GM12878 (cell line): ENCODE results near the gene MAGI3. TPM values are rescaled to one million over a fixed set of nuclear protein-coding genes. Genes with fewer than 3 reads are reported as not detected.

Experiments used
- ATAC-seq: fragments of 200-7000 bp; cut with Tn5 transposase; 3 replicates; pipeline ENCODE4 v1.9.1; 2020; ENCODE audit warnings: mild to moderate bottlenecking, moderate library complexity
- BruUV-seq: library from RNA; stranded (reverse); fragments of 400-500 nt; replicated peaks from 2 replicates; lab custom pipeline; 2021; lab: Mats Ljungman, UMichigan
- CTCF ChIA-PET: fragments of 300-600 bp; sonication (Branson Sonifier 250); formaldehyde crosslinking; extraction: SDS; loops from one replicate; lab custom pipeline; 2021; ENCODE audit warnings: inconsistent platforms; lab: Yijun Ruan, JAX
- POLR2A ChIA-PET: fragments of 350-600 bp; formaldehyde crosslinking; extraction: SDS; loops from one replicate; lab custom pipeline; 2021; ENCODE audit warnings: inconsistent platforms; lab: Charles Lee
- RAD21 ChIA-PET: fragments of 300-600 bp; sonication (Branson Sonifier 250); formaldehyde crosslinking; loops from one replicate; lab custom pipeline; 2023; ENCODE audit warnings: antibody characterized with exemption; ENCODE audit not compliant: unreplicated experiment; lab: Charles Lee
- SMC1A ChIA-PET: fragments of 300-600 bp; sonication (Branson Sonifier 250); formaldehyde crosslinking; loops from one replicate; lab custom pipeline; 2023; ENCODE audit not compliant: unreplicated experiment, uncharacterized antibody; lab: Charles Lee
- DNase-seq: peaks from one replicate; pipeline ENCODE4 v3.0.0-alpha.2; 2011; ENCODE audit warnings: low read depth, low spot score
- FAIRE-seq: peaks from 3 replicates; lab custom pipeline; 2011; peaks lifted over from hg19 to GRCh38; lab: Jason Lieb, UNC
- H2AFZ ChIP-seq: 2 replicates; pipeline ENCODE4 v1.6.0; 2011; ENCODE audit warnings: low read depth, low read length, control low read depth; ENCODE audit not compliant: control insufficient read depth
- H3K27ac ChIP-seq: 2 replicates; pipeline ENCODE4 v1.5.1; 2011; ENCODE audit warnings: control low read depth; ENCODE audit not compliant: control insufficient read depth, insufficient read depth
- H3K27me3 ChIP-seq, 2 experiments: replicated peaks in 1 of 2; 2 replicates each; pipeline versions ENCODE4 v1.6.0 to v1.6.1; 2011; ENCODE audit warnings: low read length in 1 of 2; ENCODE audit not compliant: control insufficient read depth in 2 of 2, insufficient read depth in 2 of 2
- H3K36me3 ChIP-seq, 2 experiments: 2 replicates each; pipeline ENCODE4 v1.5.1; 2011; ENCODE audit warnings: low read length in 1 of 2; ENCODE audit not compliant: control insufficient read depth in 2 of 2, insufficient read depth in 2 of 2
- H3K4me1 ChIP-seq: 2 replicates; pipeline ENCODE4 v1.6.1; 2011; ENCODE audit warnings: mild to moderate bottlenecking, low read length, moderate library complexity, mixed read lengths; ENCODE audit not compliant: control insufficient read depth, insufficient read depth
- H3K4me2 ChIP-seq: 2 replicates; pipeline ENCODE4 v1.6.0; 2011; ENCODE audit warnings: control low read depth; ENCODE audit not compliant: control insufficient read depth, insufficient read depth
- H3K4me3 ChIP-seq: fragments of 200-600 bp; sonication (generic); 2 replicates; pipeline ENCODE4 v1.5.1; 2016
- H3K79me2 ChIP-seq: 2 replicates; pipeline ENCODE4 v1.6.0; 2011; ENCODE audit warnings: low read length; ENCODE audit not compliant: control insufficient read depth, insufficient read depth
- H3K9ac ChIP-seq: 2 replicates; pipeline ENCODE4 v1.8.0; 2011; ENCODE audit warnings: low read length, control low read depth, mixed read lengths; ENCODE audit not compliant: control insufficient read depth, insufficient read depth
- H3K9me3 ChIP-seq: replicated peaks from 3 replicates; pipeline ENCODE4 v1.5.1; 2011; ENCODE audit warnings: mild to moderate bottlenecking, low read length; ENCODE audit not compliant: control insufficient read depth, insufficient read depth
- H4K20me1 ChIP-seq: 2 replicates; pipeline ENCODE4 v1.6.0; 2011; ENCODE audit not compliant: control insufficient read depth, insufficient read depth
- ASH2L ChIP-seq: fragments of 300-600, 200-600 bp; sonication (generic); IDR thresholded peaks from 2 replicates; pipeline ENCODE4 v1.6.1; 2017; ENCODE audit warnings: low read depth, mild to moderate bottlenecking, borderline replicate concordance
- BMI1 ChIP-seq: fragments of 450-650 bp; IDR thresholded peaks from 2 replicates; pipeline ENCODE4 v1.6.1; 2016; ENCODE audit warnings: mild to moderate bottlenecking, moderate library complexity, borderline replicate concordance
- CHD4 ChIP-seq: fragments of 200-600 bp; sonication (generic); IDR thresholded peaks from 2 replicates; pipeline ENCODE4 v1.6.1; 2016; ENCODE audit warnings: mild to moderate bottlenecking
- ELK1 ChIP-seq: IDR thresholded peaks from 2 replicates; pipeline ENCODE4 v1.6.1; 2012; ENCODE audit warnings: low read depth, low read length, improper control_type of control experiment
- MLLT1 ChIP-seq: fragments of 450-650 bp; IDR thresholded peaks from 2 replicates; pipeline ENCODE4 v1.6.1; 2016; ENCODE audit warnings: mild to moderate bottlenecking
- MYC ChIP-seq: IDR thresholded peaks from 2 replicates; pipeline ENCODE4 v1.6.1; 2011; ENCODE audit warnings: mild to moderate bottlenecking, low read length, moderate library complexity, inconsistent platforms; ENCODE audit not compliant: insufficient read depth, insufficient replicate concordance, insufficient read length, severe bottlenecking
- NFYB ChIP-seq: IDR thresholded peaks from 2 replicates; pipeline ENCODE4 v1.6.1; 2011; ENCODE audit warnings: low read depth, mild to moderate bottlenecking, low read length, improper control_type of control experiment, moderate library complexity; ENCODE audit not compliant: insufficient read depth
- RELA ChIP-seq: fragments of 450-650 bp; IDR thresholded peaks from 2 replicates; pipeline ENCODE4 v1.8.0; 2014; ENCODE audit warnings: borderline replicate concordance; ENCODE audit not compliant: partially characterized antibody
- RFX5 ChIP-seq: IDR thresholded peaks from 2 replicates; pipeline ENCODE4 v1.6.1; 2011; ENCODE audit warnings: low read depth, low read length, improper control_type of control experiment
- SMAD1 ChIP-seq: fragments of 450-650 bp; IDR thresholded peaks from 2 replicates; pipeline ENCODE4 v1.6.1; 2018; ENCODE audit warnings: mild to moderate bottlenecking, low read depth; ENCODE audit not compliant: partially characterized antibody
- SP1 ChIP-seq: IDR thresholded peaks from one replicate; pipeline ENCODE4 v1.6.1; 2011; ENCODE audit warnings: low read depth, low read length
- USF1 ChIP-seq: IDR thresholded peaks from 2 replicates; pipeline ENCODE4 v1.6.1; 2011; ENCODE audit warnings: borderline replicate concordance, low read depth, mild to moderate bottlenecking, moderate library complexity, mixed read lengths, low read length; ENCODE audit not compliant: insufficient read depth; ENCODE audit errors: extremely low read length
- USF2 ChIP-seq: IDR thresholded peaks from 2 replicates; pipeline ENCODE4 v1.6.1; 2011; ENCODE audit warnings: low read depth, low read length, improper control_type of control experiment, borderline replicate concordance
- WRNIP1 ChIP-seq: IDR thresholded peaks from 2 replicates; pipeline ENCODE4 v1.6.1; 2011; ENCODE audit warnings: low read depth, low read length, improper control_type of control experiment, borderline replicate concordance
- YBX1 ChIP-seq: fragments of 450-650 bp; IDR thresholded peaks from 2 replicates; pipeline ENCODE4 v1.6.1; 2016; ENCODE audit warnings: antibody characterized with exemption
- WGBS: methylation state at CpG from one replicate; pipeline ENCODE4 v1.1.6; 2016; ENCODE audit warnings: low lambda C conversion rate; ENCODE audit not compliant: insufficient replicate concordance, insufficient coverage; ENCODE audit errors: missing lambda C conversion rate; 5-methylcytosine and 5-hydroxymethylcytosine counted together
- in situ Hi-C: fragments of 300-500 bp; cut with MboI; formaldehyde crosslinking; loops from 9 replicates; pipeline ENCODE4 v1.14.3; 2018; ENCODE audit warnings: mixed read lengths
- intact Hi-C: fragments of 100-400 bp; cut with micrococcal nuclease; formaldehyde crosslinking; loops from one replicate; pipeline ENCODE4 v1.14.2; 2022; ENCODE audit not compliant: unreplicated experiment
- polyA plus RNA-seq, 11 experiments: library from polyadenylated mRNA; depleted of rRNA in 4 of 11; unstranded in 6 of 11; stranded (reverse) in 5 of 11; fragments of >200 nt; fragmentation: Nextera tagmentation in 4 of 11; fragmentation: Illumina TruSeq in 1 of 11; extraction: Ambion mirVana in 4 of 11; extraction: Trizol in 1 of 11; gene quantifications; 1 replicate in 1 of 11; 2 replicates in 10 of 11; pipeline versions ENCODE4 v1.2.1 to v1.2.3, GENCODE V29; 2011 to 2016; ENCODE audit warnings: inconsistent platforms in 2 of 11, missing spikeins in 2 of 11, low read depth in 1 of 11
- total RNA-seq, 4 experiments: library from RNA; depleted of rRNA in 3 of 4; stranded (reverse); fragments of >200 nt in 3 of 4; fragmentation: Illumina TruSeq in 1 of 4; extraction: Trizol in 1 of 4; gene quantifications; 2 replicates each; pipeline versions ENCODE4 v1.2.1 to v1.2.3, GENCODE V29; 2013 to 2021

MAGI3 gene
- total and polyA plus RNA-seq, 10 of the 15 experiments (the other 5 are each of a cell fraction or from before 2014, with no cell fraction given), result 0.17 to 0.65 (median 0.32) TPM

- TF ChIP-seq MYC (no peak), RELA (no peak), SP1 (no peak)
- TF ChIP-seq, all 136 proteins: peak for 0
These were observed 280.3 kb downstream of the MAGI3 start (continued) for GRCh38 chr1:113670650-113671049.

- no peaks in the 10 kb centered on the region for H3K9me3 ChIP-seq
- ChIA-PET SMC1A (interaction anchor here (0.8 kb wide), 1 partner anchor 867 kb away, joined by 3 read pairs; no protein-coding TSS in a partner anchor), CTCF (interaction anchor here (1.0 kb wide), 1 partner anchor 957 kb away, joined by 3 read pairs; the partner anchor contains the start of gene PPM1J), RAD21 (no interaction called here), POLR2A (no interaction called here)
- no peak for FAIRE-seq
- no peak overlapping the region for H3K27ac ChIP-seq
- no peak for ATAC-seq
- intact Hi-C loops, result no loop called here
- H3K4me2 ChIP-seq, result no peak overlapping the region
- no peaks in the 10 kb centered on the region for H3K4me1 ChIP-seq
- no peaks in the 10 kb centered on the region for H3K79me2 ChIP-seq
- H4K20me1 ChIP-seq, result no peaks in the 10 kb centered on the region
- 82% methylated on average over 4 of the region's 4 CpGs for WGBS
- TF ChIP-seq YBX1, result no peak
- no peak for TF ChIP-seq USF2
- TF ChIP-seq USF1, result no peak
- no peak for TF ChIP-seq ELK1
- no peak for TF ChIP-seq BMI1
- TF ChIP-seq WRNIP1, result no peak
- no peak for TF ChIP-seq SMAD1
- no peak for TF ChIP-seq ASH2L
- no peak for TF ChIP-seq MLLT1
- no peak for TF ChIP-seq NFYB
- TF ChIP-seq RFX5, result no peak
- no peak for TF ChIP-seq CHD4
- no peak overlapping the region for H2AFZ ChIP-seq
- BruUV-seq, result no TSS peak
- no peak for DNase-seq
- in situ Hi-C loops, result loop anchor here (10.0 kb wide), 1 partner anchor 788 kb away; no protein-coding TSS in a partner anchor
- H3K4me3 ChIP-seq, result no peak overlapping the region
- H3K9ac ChIP-seq, result no peak overlapping the region
- H3K27me3 ChIP-seq, result no peaks in the 10 kb centered on the region
- H3K36me3 ChIP-seq, result no peaks in the 10 kb centered on the region
These were observed 282.2 kb downstream of the MAGI3 start for GRCh38 chr1:113672491-113672890.
